Kidney (tissue), 14 donors: ENCODE results near the gene RPL36. TPM values are rescaled to one million over a fixed set of nuclear protein-coding genes. Genes with fewer than 3 reads are reported as not detected.

Experiments used
- DNase-seq, 5 donors: peaks; one replicate each; pipeline ENCODE4 v3.0.0-alpha.2; 2013 to 2020
- FAIRE-seq: peaks from 2 replicates; lab custom pipeline; 2012; peaks lifted over from hg19 to GRCh38; lab: Jason Lieb, UNC
- H3K27ac ChIP-seq, 2 donors: one replicate each; pipeline ENCODE4 v1.7.0; 2013; ENCODE audit warnings: low read depth in 2 of 2, low read length in 2 of 2, inconsistent platforms in 1 of 2
- H3K27me3 ChIP-seq: one replicate; pipeline ENCODE4 v1.7.1; 2013; ENCODE audit warnings: low read length, inconsistent platforms; ENCODE audit not compliant: control insufficient read depth, insufficient read depth
- H3K36me3 ChIP-seq, 3 donors: one replicate each; pipeline versions ENCODE4 v1.7.0 to v1.7.1; 2013; ENCODE audit warnings: low read length in 3 of 3, control low read depth in 1 of 3, inconsistent platforms in 1 of 3; ENCODE audit not compliant: insufficient read depth in 3 of 3, control insufficient read depth in 2 of 3
- H3K4me1 ChIP-seq, 3 donors: one replicate each; pipeline versions ENCODE4 v1.7.0 to v1.7.1; 2013; ENCODE audit warnings: low read length in 3 of 3, inconsistent platforms in 1 of 3, low read depth in 1 of 3; ENCODE audit not compliant: control insufficient read depth in 2 of 3, insufficient read depth in 2 of 3
- H3K4me3 ChIP-seq, 3 donors: one replicate each; pipeline versions ENCODE4 v1.7.0 to v1.8.1; 2013; ENCODE audit warnings: low read length in 3 of 3, control low read depth in 1 of 3, inconsistent platforms in 1 of 3
- H3K9ac ChIP-seq, 3 donors: one replicate each; pipeline versions ENCODE4 v1.7.0 to v1.7.1; 2013; ENCODE audit warnings: low read length in 3 of 3, control low read depth in 1 of 3, inconsistent platforms in 1 of 3
- H3K9me3 ChIP-seq, 3 donors: one replicate each; pipeline versions ENCODE4 v1.7.0 to v1.7.1; 2013; ENCODE audit warnings: low read length in 3 of 3, control low read depth in 1 of 3, inconsistent platforms in 1 of 3; ENCODE audit not compliant: control insufficient read depth in 2 of 3, insufficient read depth in 1 of 3
- intact Hi-C: fragments of 100-400 bp; cut with DNase I; formaldehyde crosslinking; loops from one replicate; pipeline ENCODE4 v1.11.1; 2022
- polyA plus RNA-seq: library from polyadenylated mRNA; stranded (reverse); fragments of 350-450 nt; fragmentation: Illumina TruSeq; extraction: RNeasy Lipid Tissue Mini Kit (QIAGEN cat#74804); gene quantifications from one replicate; pipeline ENCODE4 v1.2.3, GENCODE V29; 2014; ENCODE audit warnings: low read depth, low replicate concordance; ENCODE audit not compliant: insufficient read depth
- total RNA-seq: library from RNA; stranded (reverse); fragmentation: NEBNext Ultra II Directional; extraction: Animal tissue kit (Norgen Biotek cat#: 25700); gene quantifications from one replicate; pipeline ENCODE4 v1.2.1, GENCODE V29; 2021
- TF ChIP-seq, protein P1 (sequence below): IDR thresholded peaks from 3 replicates; pipeline ENCODE4 v1.5.1; 2012; ENCODE audit warnings: mild to moderate bottlenecking, moderate library complexity, borderline replicate concordance; ENCODE audit not compliant: insufficient read depth; ENCODE audit errors: extremely low read depth
- donor health status: control.
- donor health status: control.
- donor health status: control.
- donor health status: control.
- donor health status: control.
- donor health status: DM: yes; HTN: yes; CAD: no.
- donor health status: Normal renal cell carcinoma (clear cell type).

The RPL36 gene
- total and polyA plus RNA-seq, 2 donors from 2014 or later, result 564 to 1,593 TPM

DNA sequence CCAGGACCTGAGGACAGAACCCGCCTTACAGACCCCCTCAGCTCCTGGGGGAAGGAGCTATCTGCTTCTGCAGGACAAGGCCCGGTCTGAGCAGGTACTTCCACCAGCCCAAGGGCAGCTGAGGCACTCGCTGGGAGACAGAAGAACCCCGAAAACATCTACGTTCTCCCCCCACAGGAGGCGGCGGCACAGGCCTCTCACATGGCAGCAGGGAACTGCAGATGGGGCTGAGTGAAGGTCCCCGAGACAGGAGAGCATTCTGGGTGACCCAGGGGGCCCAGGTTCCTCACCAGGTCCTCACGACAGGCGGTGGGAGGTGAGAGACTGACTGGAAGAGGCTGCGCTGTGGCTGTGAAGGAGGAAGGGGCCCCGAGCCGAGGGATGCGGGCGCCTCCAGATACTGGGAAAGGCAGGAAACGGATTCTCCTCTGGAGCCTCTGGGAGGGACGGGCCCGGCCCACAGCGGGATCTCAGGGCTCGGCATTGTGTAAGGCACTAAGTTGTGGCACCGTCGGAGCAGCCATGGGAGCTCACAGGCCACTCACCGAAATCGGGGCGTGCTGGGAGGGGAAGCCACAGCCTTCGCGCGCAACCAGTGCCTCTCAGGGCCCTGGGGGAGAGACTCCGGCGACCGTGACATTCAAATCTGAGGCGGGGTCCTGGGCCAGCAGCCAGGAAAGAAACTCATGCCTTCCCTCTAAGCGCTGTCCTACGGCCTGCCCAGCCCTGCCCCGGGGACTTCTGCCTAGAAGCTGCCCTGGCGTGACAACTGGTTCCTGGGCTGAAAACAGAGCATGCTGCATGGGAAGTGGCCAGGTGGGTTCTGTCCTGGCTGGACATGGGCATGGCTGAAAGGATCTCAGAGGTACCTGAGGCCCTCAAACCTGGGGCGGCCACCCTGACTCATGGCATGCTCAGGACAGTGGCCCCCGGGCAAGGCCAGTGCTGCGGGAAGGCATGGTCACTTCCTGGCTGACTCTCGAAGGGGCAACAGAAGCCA is 14.0 kb downstream of the RPL36 start:
- Histone ChIP-seq H3K9ac (no peak overlapping the region), H3K36me3 (peaks cover 0 to 16% (median 13%) of the 10 kb centered on the region in 3 donors)

DNA sequence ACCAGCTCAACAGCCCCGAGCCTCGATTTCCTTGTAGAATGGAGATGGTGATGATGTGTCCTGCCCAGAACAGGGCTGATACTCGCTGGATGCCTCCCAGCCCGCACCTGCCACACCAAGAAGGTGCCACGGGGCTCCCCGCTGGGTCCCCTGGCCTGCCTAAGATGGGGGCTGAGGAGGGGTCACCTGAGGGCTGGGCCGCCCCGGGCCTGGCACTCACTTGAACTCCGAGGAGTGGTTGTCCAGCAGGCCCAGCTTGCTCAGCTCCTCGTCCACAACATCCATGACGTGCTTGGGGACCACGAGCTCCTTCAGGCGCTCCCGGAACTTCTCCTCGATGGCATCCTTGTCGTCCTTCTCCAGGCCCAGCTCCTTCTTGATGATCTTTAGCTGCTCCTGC is 15.5 kb downstream of the RPL36 start:
- no peak overlapping the region for H3K9ac ChIP-seq
- TF ChIP-seq, protein P1, sequence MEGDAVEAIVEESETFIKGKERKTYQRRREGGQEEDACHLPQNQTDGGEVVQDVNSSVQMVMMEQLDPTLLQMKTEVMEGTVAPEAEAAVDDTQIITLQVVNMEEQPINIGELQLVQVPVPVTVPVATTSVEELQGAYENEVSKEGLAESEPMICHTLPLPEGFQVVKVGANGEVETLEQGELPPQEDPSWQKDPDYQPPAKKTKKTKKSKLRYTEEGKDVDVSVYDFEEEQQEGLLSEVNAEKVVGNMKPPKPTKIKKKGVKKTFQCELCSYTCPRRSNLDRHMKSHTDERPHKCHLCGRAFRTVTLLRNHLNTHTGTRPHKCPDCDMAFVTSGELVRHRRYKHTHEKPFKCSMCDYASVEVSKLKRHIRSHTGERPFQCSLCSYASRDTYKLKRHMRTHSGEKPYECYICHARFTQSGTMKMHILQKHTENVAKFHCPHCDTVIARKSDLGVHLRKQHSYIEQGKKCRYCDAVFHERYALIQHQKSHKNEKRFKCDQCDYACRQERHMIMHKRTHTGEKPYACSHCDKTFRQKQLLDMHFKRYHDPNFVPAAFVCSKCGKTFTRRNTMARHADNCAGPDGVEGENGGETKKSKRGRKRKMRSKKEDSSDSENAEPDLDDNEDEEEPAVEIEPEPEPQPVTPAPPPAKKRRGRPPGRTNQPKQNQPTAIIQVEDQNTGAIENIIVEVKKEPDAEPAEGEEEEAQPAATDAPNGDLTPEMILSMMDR, result no peak
- intact Hi-C loops, result no loop called here
- H3K27ac ChIP-seq, result no peak overlapping the region
- DNase-seq (no peak), FAIRE-seq (no peak)
- no peaks in the 10 kb centered on the region for H3K4me1 ChIP-seq
- no peak overlapping the region for H3K4me3 ChIP-seq
- peaks cover 0 to 16% (median 13%) of the 10 kb centered on the region in 3 donors for H3K36me3 ChIP-seq
- H3K27me3 ChIP-seq, result no peaks in the 10 kb centered on the region
- H3K9me3 ChIP-seq, result no peaks in the 10 kb centered on the region

More for the DNA sequence above, 14.0 kb downstream of the RPL36 start:
- H3K4me1 ChIP-seq, result no peaks in the 10 kb centered on the region
- no peak overlapping the region for H3K4me3 ChIP-seq
- no peak for FAIRE-seq
- TF ChIP-seq, protein P1, result no peak
- DNase-seq, result no peak
- H3K27me3 ChIP-seq, result no peaks in the 10 kb centered on the region
- H3K27ac ChIP-seq, result no peak overlapping the region
- intact Hi-C loops, result no loop called here
- H3K9me3 ChIP-seq, result no peaks in the 10 kb centered on the region

DNA sequence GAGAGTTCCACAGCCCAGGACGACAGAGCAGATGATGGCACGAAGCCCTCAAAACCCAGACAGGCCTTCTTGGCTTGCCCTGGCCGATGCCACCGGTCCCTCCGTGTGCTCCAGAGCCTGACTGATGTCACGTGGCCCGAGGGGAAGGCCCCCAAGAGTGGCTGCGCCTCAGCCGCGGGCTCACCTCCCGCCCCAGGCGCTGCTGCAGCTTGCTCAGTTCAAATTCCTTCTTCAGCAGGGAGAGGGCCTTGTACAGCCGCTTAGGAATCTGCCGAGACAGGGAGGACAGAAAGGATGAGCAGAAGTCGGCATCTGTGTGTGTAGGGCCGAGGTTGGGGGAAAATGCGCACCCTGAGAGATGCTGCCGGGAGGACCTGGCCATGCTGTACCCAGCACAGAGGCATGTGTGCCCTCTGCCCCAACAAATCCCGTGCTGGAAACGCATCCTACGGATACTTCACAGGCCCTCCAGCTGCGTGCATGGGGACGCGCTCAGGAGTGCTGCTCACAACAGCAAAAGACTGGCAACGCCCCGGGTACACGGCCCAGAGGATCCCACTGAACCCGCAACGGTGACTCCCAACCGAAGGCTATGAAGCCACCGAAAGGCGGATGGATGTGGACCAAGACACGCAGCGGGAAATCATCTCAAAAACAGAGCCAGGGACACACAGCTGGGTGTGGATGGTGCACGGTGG is 16.9 kb downstream of the RPL36 start:
- Histone ChIP-seq H3K9ac (no peak overlapping the region), H3K4me3 (no peak overlapping the region), H3K27ac (no peak overlapping the region), H3K27me3 (no peaks in the 10 kb centered on the region), H3K36me3 (peaks cover 0 to 25% (median 17%) of the 10 kb centered on the region in 3 donors), H3K4me1 (no peaks in the 10 kb centered on the region), H3K9me3 (no peaks in the 10 kb centered on the region)
- intact Hi-C loops, result no loop called here
- TF ChIP-seq, protein P1, result no peak
- DNase-seq, result no peak
- no peak for FAIRE-seq
